ENCODE results near the gene NUCKS1.

DNA sequence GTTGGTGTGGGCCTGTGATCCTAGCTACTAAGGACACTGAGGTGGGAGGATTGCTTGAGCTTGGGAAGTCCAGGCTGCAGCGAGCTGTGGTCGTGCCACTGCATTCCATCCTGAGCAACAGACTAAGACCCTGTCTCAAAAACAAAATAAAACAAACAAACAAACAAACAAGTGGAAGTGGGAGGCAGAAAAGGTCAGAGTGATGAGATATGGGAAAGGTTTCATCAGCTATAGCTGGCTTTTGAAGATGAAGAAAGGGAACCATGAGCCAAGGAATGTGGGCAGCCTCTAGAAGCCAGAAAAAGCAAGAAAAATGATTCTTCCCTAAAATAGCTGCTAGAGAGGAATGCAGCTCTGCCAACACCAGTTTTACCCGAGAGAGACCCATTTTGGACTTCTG is 10.6 kb upstream of the NUCKS1 start:
- TF ChIP-seq SIN3A (IDR thresholded peaks at IDR 0.05; ENCODE audit: borderline replicate concordance, insufficient read depth, low read length) (no peak), POLR2AphosphoS5 (IDR thresholded peaks at IDR 0.05; ENCODE audit: low read depth, low read length) (no peak), FOXP2 (optimal IDR thresholded peaks at IDR 0.05; ENCODE audit: borderline replicate concordance, extremely low read depth, extremely low read length, insufficient read depth) (no peak), TAF1 (IDR thresholded peaks at IDR 0.05; ENCODE audit: borderline replicate concordance, insufficient read depth, low read length) (no peak)
- TF ChIP-seq, protein P1, sequence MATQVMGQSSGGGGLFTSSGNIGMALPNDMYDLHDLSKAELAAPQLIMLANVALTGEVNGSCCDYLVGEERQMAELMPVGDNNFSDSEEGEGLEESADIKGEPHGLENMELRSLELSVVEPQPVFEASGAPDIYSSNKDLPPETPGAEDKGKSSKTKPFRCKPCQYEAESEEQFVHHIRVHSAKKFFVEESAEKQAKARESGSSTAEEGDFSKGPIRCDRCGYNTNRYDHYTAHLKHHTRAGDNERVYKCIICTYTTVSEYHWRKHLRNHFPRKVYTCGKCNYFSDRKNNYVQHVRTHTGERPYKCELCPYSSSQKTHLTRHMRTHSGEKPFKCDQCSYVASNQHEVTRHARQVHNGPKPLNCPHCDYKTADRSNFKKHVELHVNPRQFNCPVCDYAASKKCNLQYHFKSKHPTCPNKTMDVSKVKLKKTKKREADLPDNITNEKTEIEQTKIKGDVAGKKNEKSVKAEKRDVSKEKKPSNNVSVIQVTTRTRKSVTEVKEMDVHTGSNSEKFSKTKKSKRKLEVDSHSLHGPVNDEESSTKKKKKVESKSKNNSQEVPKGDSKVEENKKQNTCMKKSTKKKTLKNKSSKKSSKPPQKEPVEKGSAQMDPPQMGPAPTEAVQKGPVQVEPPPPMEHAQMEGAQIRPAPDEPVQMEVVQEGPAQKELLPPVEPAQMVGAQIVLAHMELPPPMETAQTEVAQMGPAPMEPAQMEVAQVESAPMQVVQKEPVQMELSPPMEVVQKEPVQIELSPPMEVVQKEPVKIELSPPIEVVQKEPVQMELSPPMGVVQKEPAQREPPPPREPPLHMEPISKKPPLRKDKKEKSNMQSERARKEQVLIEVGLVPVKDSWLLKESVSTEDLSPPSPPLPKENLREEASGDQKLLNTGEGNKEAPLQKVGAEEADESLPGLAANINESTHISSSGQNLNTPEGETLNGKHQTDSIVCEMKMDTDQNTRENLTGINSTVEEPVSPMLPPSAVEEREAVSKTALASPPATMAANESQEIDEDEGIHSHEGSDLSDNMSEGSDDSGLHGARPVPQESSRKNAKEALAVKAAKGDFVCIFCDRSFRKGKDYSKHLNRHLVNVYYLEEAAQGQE (IDR thresholded peaks at IDR 0.05; ENCODE audit: insufficient read depth in 1 of 2, low read depth in 2 of 2, low read length in 2 of 2): no peak

Measured in PFSK-1 (cell line).